HepG2 (cell line): Measurements from ENCODE around the gene PARK7. TPM values are rescaled to one million over a fixed set of nuclear protein-coding genes. Genes with fewer than 3 reads are reported as not detected.

Source experiments
- ATF1 ChIP-seq: IDR thresholded peaks from 2 replicates; pipeline ENCODE4 v1.6.1; 2016; ENCODE audit warnings: mild to moderate bottlenecking, control low read depth
- BCL6 ChIP-seq: IDR thresholded peaks from 2 replicates; pipeline ENCODE4 v1.6.1; 2016; ENCODE audit warnings: missing genetic modification reagents, missing compliant biosample characterization
- ELF3 ChIP-seq: IDR thresholded peaks from 2 replicates; pipeline ENCODE4 v1.6.1; 2016; ENCODE audit warnings: missing genetic modification reagents, missing compliant biosample characterization
- HNRNPL ChIP-seq: fragments of 200-400 bp; formaldehyde crosslinking; IDR thresholded peaks from 2 replicates; pipeline ENCODE4 v1.6.1; 2017; ENCODE audit warnings: mild to moderate bottlenecking, low read depth, low read length
- MXD4 ChIP-seq: IDR thresholded peaks from 2 replicates; pipeline ENCODE4 v1.6.1; 2016; ENCODE audit warnings: mild to moderate bottlenecking, missing biosample characterization, missing genetic modification reagents
- RFX3 ChIP-seq: IDR thresholded peaks from 2 replicates; pipeline ENCODE4 v1.6.1; 2016; ENCODE audit warnings: missing biosample characterization, missing genetic modification reagents
- RFX5 ChIP-seq: IDR thresholded peaks from 2 replicates; pipeline ENCODE4 v1.6.1; 2011; ENCODE audit warnings: low read depth, low read length, improper control_type of control experiment
- SMARCC2 ChIP-seq: fragments of 450-650 bp; IDR thresholded peaks from 2 replicates; pipeline ENCODE4 v1.6.1; 2017; ENCODE audit warnings: antibody characterized with exemption, mild to moderate bottlenecking
- SMC3 ChIP-seq: IDR thresholded peaks from 2 replicates; pipeline ENCODE4 v1.6.1; 2011; ENCODE audit warnings: low read length, improper control_type of control experiment
- TARDBP ChIP-seq: sonication (generic); formaldehyde crosslinking; IDR thresholded peaks from 2 replicates; pipeline ENCODE4 v1.8.0; 2022; ENCODE audit warnings: mild to moderate bottlenecking, missing genetic modification reagents
- ZC3H13 ChIP-seq: sonication (generic); formaldehyde crosslinking; IDR thresholded peaks from 2 replicates; pipeline ENCODE4 v1.8.1; 2023; ENCODE audit warnings: mild to moderate bottlenecking, missing genetic modification reagents, moderate library complexity
- ZNF121 ChIP-seq: sonication (generic); formaldehyde crosslinking; IDR thresholded peaks from 2 replicates; pipeline ENCODE4 v1.5.0; 2020; ENCODE audit warnings: mild to moderate bottlenecking, missing genetic modification reagents
- ZNF343 ChIP-seq: sonication (generic); formaldehyde crosslinking; IDR thresholded peaks from 2 replicates; pipeline ENCODE4 v1.4.0; 2020; ENCODE audit warnings: mild to moderate bottlenecking, missing genetic modification reagents
- ZNF350 ChIP-seq: sonication (generic); formaldehyde crosslinking; IDR thresholded peaks from 2 replicates; pipeline ENCODE4 v1.4.0; 2020; ENCODE audit warnings: mild to moderate bottlenecking, low read depth, missing genetic modification reagents, borderline replicate concordance
- ZNF430 ChIP-seq: sonication (generic); formaldehyde crosslinking; IDR thresholded peaks from 2 replicates; pipeline ENCODE4 v1.9.0; 2021; ENCODE audit warnings: mild to moderate bottlenecking, missing genetic modification reagents
- ZSCAN9 ChIP-seq: IDR thresholded peaks from 2 replicates; pipeline ENCODE4 v1.6.1; 2016; ENCODE audit warnings: borderline replicate concordance
- polyA plus RNA-seq, 8 experiments: library from polyadenylated mRNA; depleted of rRNA in 3 of 8; stranded (reverse) in 7 of 8; unstranded in 1 of 8; fragments of >200 nt; fragmentation: Illumina TruSeq in 4 of 8; extraction: Trizol in 4 of 8; gene quantifications; 2 replicates each; pipeline versions ENCODE4 v1.2.1 to v1.2.3, GENCODE V29; 2011 to 2016; ENCODE audit warnings: low read depth in 4 of 8, missing spikeins in 1 of 8, mixed read lengths in 1 of 8; ENCODE audit not compliant: insufficient read depth in 1 of 8
- total RNA-seq, 5 experiments: library from RNA; depleted of rRNA; stranded (reverse); fragments of >200 nt; fragmentation: Illumina TruSeq; extraction: Trizol; gene quantifications; 2 replicates each; pipeline ENCODE4 v1.2.3, GENCODE V29; 2016; ENCODE audit warnings: low read depth in 1 of 5
- TF ChIP-seq, protein P1 (sequence below): IDR thresholded peaks from 2 replicates; pipeline ENCODE4 v1.6.1; 2018; ENCODE audit warnings: missing genetic modification reagents, mild to moderate bottlenecking, missing compliant biosample characterization
- TF ChIP-seq, protein P2 (sequence below): sonication (generic); formaldehyde crosslinking; IDR thresholded peaks from 2 replicates; pipeline ENCODE4 v1.4.0; 2020; ENCODE audit warnings: mild to moderate bottlenecking, missing genetic modification reagents, borderline replicate concordance
- TF ChIP-seq, protein P3 (sequence below): sonication (generic); formaldehyde crosslinking; conservative IDR thresholded peaks from 2 replicates; pipeline ENCODE4 v1.8.0; 2022; ENCODE audit warnings: mild to moderate bottlenecking, moderate library complexity, missing genetic modification reagents
- TF ChIP-seq, protein P4 (sequence below): sonication (generic); formaldehyde crosslinking; IDR thresholded peaks from 2 replicates; pipeline ENCODE4 v1.4.0; 2020; ENCODE audit warnings: missing genetic modification reagents, borderline replicate concordance

PARK7 gene
- total and polyA plus RNA-seq, 2 of the 13 experiments (the other 11 are each of a cell fraction or from before 2014, with no cell fraction given), result 212 to 296 TPM

DNA sequence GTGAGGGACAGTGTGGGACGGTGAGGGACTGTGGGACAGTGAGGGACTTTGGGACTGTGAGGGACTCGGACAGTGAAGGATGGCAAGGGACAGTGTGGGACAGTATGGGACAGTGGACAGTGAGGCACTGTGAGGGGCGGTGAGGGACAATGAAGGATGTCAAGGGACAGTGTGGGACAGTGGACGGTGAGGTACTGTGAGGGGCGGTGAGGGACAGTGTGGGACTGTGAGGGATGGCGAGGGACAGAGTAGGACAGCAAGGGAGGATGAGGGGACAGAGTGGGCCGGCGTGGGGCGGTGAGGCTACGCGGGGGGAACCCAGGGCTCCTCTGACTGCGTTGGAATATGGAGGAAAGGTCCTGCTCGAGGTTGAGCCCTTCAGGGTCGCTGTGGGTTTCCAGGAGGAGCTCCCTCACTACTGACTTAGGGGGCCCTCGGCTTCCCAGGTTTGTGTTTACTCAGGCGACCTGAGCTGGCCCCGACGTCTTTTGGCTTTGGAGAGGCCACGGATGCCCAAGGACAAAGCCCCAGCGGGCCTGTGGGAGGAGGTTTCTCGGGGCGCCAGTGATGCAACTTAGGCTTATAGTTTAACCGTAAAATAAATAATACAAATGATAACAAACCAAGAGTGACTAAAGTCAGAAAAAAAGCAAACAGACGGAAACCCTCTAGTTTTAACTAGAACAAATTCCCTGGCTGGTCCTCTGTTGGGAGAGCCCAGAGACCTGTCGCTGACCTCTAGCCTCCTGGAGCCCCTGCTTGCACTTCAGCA, 65.7 kb downstream of the PARK7 start (continued):
- TF ChIP-seq, protein P1, sequence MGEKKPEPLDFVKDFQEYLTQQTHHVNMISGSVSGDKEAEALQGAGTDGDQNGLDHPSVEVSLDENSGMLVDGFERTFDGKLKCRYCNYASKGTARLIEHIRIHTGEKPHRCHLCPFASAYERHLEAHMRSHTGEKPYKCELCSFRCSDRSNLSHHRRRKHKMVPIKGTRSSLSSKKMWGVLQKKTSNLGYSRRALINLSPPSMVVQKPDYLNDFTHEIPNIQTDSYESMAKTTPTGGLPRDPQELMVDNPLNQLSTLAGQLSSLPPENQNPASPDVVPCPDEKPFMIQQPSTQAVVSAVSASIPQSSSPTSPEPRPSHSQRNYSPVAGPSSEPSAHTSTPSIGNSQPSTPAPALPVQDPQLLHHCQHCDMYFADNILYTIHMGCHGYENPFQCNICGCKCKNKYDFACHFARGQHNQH (CRISPR knock-in tag), result peak; percentile 91
- TF ChIP-seq ELF3 (CRISPR knock-in tag) (peak; percentile 76), BCL6 (peak; percentile 96), ZNF350 (CRISPR knock-in tag) (peak; percentile 65; the same call in 1 of the 2 replicates), ZSCAN9 (CRISPR knock-in tag) (peak; percentile 30; the same call in 1 of the 2 replicates), ZNF121 (CRISPR knock-in tag) (peak; percentile 26; the same call in 1 of the 2 replicates), RFX3 (CRISPR knock-in tag) (no peak), TARDBP (CRISPR knock-in tag) (peak; percentile 74; the same call in 1 of the 2 replicates), ZC3H13 (peak; percentile 92), ZNF343 (CRISPR knock-in tag) (no peak), SMC3 (peak; percentile 9), MXD4 (CRISPR knock-in tag) (peak; percentile 62; the same call in 1 of the 2 replicates), RFX5 (no peak), ATF1 (CRISPR knock-in tag) (no peak; the same call in 1 of the 2 replicates), ZNF430 (CRISPR knock-in tag) (peak; percentile 88), SMARCC2 (no peak), HNRNPL (peak; percentile 55; the same call in 1 of the 2 replicates)
- TF ChIP-seq, protein P2, sequence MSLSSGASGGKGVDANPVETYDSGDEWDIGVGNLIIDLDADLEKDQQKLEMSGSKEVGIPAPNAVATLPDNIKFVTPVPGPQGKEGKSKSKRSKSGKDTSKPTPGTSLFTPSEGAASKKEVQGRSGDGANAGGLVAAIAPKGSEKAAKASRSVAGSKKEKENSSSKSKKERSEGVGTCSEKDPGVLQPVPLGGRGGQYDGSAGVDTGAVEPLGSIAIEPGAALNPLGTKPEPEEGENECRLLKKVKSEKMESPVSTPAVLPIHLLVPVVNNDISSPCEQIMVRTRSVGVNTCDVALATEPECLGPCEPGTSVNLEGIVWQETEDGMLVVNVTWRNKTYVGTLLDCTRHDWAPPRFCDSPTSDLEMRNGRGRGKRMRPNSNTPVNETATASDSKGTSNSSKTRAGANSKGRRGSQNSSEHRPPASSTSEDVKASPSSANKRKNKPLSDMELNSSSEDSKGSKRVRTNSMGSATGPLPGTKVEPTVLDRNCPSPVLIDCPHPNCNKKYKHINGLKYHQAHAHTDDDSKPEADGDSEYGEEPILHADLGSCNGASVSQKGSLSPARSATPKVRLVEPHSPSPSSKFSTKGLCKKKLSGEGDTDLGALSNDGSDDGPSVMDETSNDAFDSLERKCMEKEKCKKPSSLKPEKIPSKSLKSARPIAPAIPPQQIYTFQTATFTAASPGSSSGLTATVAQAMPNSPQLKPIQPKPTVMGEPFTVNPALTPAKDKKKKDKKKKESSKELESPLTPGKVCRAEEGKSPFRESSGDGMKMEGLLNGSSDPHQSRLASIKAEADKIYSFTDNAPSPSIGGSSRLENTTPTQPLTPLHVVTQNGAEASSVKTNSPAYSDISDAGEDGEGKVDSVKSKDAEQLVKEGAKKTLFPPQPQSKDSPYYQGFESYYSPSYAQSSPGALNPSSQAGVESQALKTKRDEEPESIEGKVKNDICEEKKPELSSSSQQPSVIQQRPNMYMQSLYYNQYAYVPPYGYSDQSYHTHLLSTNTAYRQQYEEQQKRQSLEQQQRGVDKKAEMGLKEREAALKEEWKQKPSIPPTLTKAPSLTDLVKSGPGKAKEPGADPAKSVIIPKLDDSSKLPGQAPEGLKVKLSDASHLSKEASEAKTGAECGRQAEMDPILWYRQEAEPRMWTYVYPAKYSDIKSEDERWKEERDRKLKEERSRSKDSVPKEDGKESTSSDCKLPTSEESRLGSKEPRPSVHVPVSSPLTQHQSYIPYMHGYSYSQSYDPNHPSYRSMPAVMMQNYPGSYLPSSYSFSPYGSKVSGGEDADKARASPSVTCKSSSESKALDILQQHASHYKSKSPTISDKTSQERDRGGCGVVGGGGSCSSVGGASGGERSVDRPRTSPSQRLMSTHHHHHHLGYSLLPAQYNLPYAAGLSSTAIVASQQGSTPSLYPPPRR, result peak; percentile 95
- TF ChIP-seq, protein P3, sequence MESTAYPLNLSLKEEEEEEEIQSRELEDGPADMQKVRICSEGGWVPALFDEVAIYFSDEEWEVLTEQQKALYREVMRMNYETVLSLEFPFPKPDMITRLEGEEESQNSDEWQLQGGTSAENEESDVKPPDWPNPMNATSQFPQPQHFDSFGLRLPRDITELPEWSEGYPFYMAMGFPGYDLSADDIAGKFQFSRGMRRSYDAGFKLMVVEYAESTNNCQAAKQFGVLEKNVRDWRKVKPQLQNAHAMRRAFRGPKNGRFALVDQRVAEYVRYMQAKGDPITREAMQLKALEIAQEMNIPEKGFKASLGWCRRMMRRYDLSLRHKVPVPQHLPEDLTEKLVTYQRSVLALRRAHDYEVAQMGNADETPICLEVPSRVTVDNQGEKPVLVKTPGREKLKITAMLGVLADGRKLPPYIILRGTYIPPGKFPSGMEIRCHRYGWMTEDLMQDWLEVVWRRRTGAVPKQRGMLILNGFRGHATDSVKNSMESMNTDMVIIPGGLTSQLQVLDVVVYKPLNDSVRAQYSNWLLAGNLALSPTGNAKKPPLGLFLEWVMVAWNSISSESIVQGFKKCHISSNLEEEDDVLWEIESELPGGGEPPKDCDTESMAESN (CRISPR knock-in tag), result peak; percentile 6; the same call in 1 of the 2 replicates
- TF ChIP-seq, protein P4, sequence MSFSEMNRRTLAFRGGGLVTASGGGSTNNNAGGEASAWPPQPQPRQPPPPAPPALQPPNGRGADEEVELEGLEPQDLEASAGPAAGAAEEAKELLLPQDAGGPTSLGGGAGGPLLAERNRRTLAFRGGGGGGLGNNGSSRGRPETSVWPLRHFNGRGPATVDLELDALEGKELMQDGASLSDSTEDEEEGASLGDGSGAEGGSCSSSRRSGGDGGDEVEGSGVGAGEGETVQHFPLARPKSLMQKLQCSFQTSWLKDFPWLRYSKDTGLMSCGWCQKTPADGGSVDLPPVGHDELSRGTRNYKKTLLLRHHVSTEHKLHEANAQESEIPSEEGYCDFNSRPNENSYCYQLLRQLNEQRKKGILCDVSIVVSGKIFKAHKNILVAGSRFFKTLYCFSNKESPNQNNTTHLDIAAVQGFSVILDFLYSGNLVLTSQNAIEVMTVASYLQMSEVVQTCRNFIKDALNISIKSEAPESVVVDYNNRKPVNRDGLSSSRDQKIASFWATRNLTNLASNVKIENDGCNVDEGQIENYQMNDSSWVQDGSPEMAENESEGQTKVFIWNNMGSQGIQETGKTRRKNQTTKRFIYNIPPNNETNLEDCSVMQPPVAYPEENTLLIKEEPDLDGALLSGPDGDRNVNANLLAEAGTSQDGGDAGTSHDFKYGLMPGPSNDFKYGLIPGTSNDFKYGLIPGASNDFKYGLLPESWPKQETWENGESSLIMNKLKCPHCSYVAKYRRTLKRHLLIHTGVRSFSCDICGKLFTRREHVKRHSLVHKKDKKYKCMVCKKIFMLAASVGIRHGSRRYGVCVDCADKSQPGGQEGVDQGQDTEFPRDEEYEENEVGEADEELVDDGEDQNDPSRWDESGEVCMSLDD (CRISPR knock-in tag), result peak; percentile 94
